ENCODE measurements around the gene ANKRD63. TPM values are rescaled to one million over a fixed set of nuclear protein-coding genes. Genes with fewer than 3 reads are reported as not detected.

Gene ANKRD63
- total and polyA plus RNA-seq, 2 donors (not counting 1 experiment from before 2014, with no cell fraction given): 0.25 TPM; not detected in 1

DNA sequence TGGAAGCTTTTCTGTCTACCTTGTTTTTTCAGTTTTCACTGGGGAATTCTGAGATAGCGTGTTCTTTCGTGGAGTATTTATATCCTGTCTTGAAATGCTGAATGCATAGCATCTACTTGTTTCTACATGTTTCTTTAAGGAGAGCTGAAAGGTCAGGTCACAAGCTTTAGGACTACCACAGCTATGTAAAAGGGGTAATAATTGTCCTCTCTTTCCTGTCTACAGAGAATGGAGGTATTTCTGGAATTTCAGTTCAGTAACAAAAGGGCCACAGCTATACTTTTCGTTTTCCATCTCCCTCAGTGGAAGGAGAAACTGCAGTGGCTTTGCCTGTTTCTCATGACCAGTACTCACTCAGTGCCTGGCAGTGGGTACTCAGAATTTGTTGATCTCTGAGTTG lies 45.3 kb upstream of the ANKRD63 start:
- 0% methylated on average over 1 of the region's 3 CpGs for WGBS (ENCODE audit: insufficient coverage)
- CTCF ChIA-PET: interaction anchor here (1.1 to 7.3 kb wide), 8 partner anchors 9 to 94 kb away, joined by 3 to 134 read pairs (median 14); partner anchors contain the start of genes CCDC9B and PLCB2
- Histone ChIP-seq H4K20me1 (ENCODE audit: control insufficient read depth, insufficient read depth, low read length, poor library complexity, severe bottlenecking) (no peaks in the 10 kb centered on the region), H3K27me3 (replicated peaks in 1 of 4; ENCODE audit: control extremely low read depth in 1 of 4, control insufficient read depth in 3 of 4, insufficient read depth in 4 of 4, low read length in 3 of 4) (no peaks in the 10 kb centered on the region), H3K36me3 (replicated peaks in 1 of 2; ENCODE audit: control extremely low read depth in 1 of 2, control insufficient read depth in 1 of 2, extremely low read depth in 1 of 2, insufficient read depth in 2 of 2, low read length in 1 of 2) (no peaks in the 10 kb centered on the region), H2AFZ (ENCODE audit: insufficient read depth, low read depth, low read length, poor library complexity, severe bottlenecking) (no peak overlapping the region), H3K9ac (ENCODE audit: low read length) (no peak overlapping the region), H3K4me2 (replicated peaks; ENCODE audit: low read depth, low read length, poor library complexity, severe bottlenecking) (no peak overlapping the region), H3K27ac (ENCODE audit: low read length in 2 of 2) (no peak overlapping the region), H3K4me3 (ENCODE audit: control extremely low read depth in 1 of 5, extremely low read depth in 1 of 5, insufficient read depth in 1 of 5, low read depth in 2 of 5, low read length in 4 of 5) (no peak overlapping the region), H3K4me1 (ENCODE audit: control insufficient read depth in 2 of 2, insufficient read depth in 2 of 2, low read length in 2 of 2) (peaks cover 14 to 16% of the 10 kb centered on the region in 2 donors), H3K79me2 (ENCODE audit: control insufficient read depth, insufficient read depth, low read length) (no peaks in the 10 kb centered on the region), H3K9me3 (ENCODE audit: control extremely low read depth in 1 of 3, control insufficient read depth in 2 of 3, insufficient read depth in 1 of 3, low read length in 2 of 3) (no peaks in the 10 kb centered on the region)
- Mint-ChIP-seq H3K4me3 (no peak overlapping the region), H3K27ac (no peak overlapping the region), H3K9me3 (ENCODE audit: insufficient read depth) (no peaks in the 10 kb centered on the region), H3K27me3 (no peaks in the 10 kb centered on the region), H3K4me1 (peaks cover 20% of the 10 kb centered on the region)
- intact Hi-C loops (cut with micrococcal nuclease): no loop called here
- POLR2A ChIA-PET: no interaction called here
- DNase-seq (no peak), ATAC-seq (ENCODE audit: low read depth) (no peak)
- TF ChIP-seq, protein P1, sequence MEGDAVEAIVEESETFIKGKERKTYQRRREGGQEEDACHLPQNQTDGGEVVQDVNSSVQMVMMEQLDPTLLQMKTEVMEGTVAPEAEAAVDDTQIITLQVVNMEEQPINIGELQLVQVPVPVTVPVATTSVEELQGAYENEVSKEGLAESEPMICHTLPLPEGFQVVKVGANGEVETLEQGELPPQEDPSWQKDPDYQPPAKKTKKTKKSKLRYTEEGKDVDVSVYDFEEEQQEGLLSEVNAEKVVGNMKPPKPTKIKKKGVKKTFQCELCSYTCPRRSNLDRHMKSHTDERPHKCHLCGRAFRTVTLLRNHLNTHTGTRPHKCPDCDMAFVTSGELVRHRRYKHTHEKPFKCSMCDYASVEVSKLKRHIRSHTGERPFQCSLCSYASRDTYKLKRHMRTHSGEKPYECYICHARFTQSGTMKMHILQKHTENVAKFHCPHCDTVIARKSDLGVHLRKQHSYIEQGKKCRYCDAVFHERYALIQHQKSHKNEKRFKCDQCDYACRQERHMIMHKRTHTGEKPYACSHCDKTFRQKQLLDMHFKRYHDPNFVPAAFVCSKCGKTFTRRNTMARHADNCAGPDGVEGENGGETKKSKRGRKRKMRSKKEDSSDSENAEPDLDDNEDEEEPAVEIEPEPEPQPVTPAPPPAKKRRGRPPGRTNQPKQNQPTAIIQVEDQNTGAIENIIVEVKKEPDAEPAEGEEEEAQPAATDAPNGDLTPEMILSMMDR (IDR thresholded peaks at IDR 0.05): no peak

DNA sequence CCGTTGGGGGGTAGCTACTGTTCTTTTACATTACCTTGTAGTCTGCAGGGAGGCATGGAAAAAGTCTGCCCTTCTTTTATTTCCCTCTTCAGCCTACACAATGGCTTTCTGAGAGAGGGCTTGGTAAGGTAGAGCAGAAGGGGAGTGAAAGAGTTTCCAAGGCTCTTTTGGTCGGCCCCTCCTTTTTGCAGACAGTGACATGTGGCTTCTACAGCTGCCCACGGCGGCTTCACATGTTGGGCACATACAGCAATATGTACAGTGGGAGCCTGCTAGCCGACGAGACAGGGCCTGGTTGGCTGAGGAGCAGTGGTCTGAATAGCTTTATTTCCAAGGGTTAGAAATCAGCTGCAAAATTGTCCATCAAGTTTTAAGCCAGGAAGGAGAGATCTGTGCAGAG lies 44.6 kb upstream of the ANKRD63 start:
- no peaks in the 10 kb centered on the region for H3K36me3 ChIP-seq (replicated peaks in 1 of 2; ENCODE audit: control extremely low read depth in 1 of 2, control insufficient read depth in 1 of 2, extremely low read depth in 1 of 2, insufficient read depth in 2 of 2, low read length in 1 of 2)
- H3K9me3 ChIP-seq (ENCODE audit: control extremely low read depth in 1 of 3, control insufficient read depth in 2 of 3, insufficient read depth in 1 of 3, low read length in 2 of 3): peaks cover 0 to 2% (median 0%) of the 10 kb centered on the region in 3 donors
- no peak overlapping the region for H3K27ac ChIP-seq (ENCODE audit: low read length in 2 of 2)
- H3K9ac ChIP-seq (ENCODE audit: low read length): no peak overlapping the region
- DNase-seq (no peak), ATAC-seq (ENCODE audit: low read depth) (no peak)
- no peaks in the 10 kb centered on the region for H3K79me2 ChIP-seq (ENCODE audit: control insufficient read depth, insufficient read depth, low read length)
- H3K4me3 Mint-ChIP-seq: no peak overlapping the region
- no peak overlapping the region for H3K4me2 ChIP-seq (replicated peaks; ENCODE audit: low read depth, low read length, poor library complexity, severe bottlenecking)
- no peaks in the 10 kb centered on the region for H3K27me3 ChIP-seq (replicated peaks in 1 of 4; ENCODE audit: control extremely low read depth in 1 of 4, control insufficient read depth in 3 of 4, insufficient read depth in 4 of 4, low read length in 3 of 4)
- no peak overlapping the region for H3K4me3 ChIP-seq (ENCODE audit: control extremely low read depth in 1 of 5, extremely low read depth in 1 of 5, insufficient read depth in 1 of 5, low read depth in 2 of 5, low read length in 4 of 5)
- CTCF ChIA-PET: interaction anchor here (1.0 to 7.3 kb wide), 6 partner anchors 10 to 48 kb away, joined by 3 to 134 read pairs (median 28); partner anchors contain the start of genes CCDC9B and PLCB2
- H3K4me1 Mint-ChIP-seq: peaks cover 19% of the 10 kb centered on the region
- H3K27me3 Mint-ChIP-seq: no peaks in the 10 kb centered on the region
- H3K27ac Mint-ChIP-seq: no peak overlapping the region
- WGBS (ENCODE audit: insufficient coverage): 47% methylated on average over 5 of the region's 6 CpGs
- intact Hi-C loops (cut with micrococcal nuclease): no loop called here
- H4K20me1 ChIP-seq (ENCODE audit: control insufficient read depth, insufficient read depth, low read length, poor library complexity, severe bottlenecking): no peaks in the 10 kb centered on the region
- H3K9me3 Mint-ChIP-seq (ENCODE audit: insufficient read depth): no peaks in the 10 kb centered on the region
- no peak overlapping the region for H2AFZ ChIP-seq (ENCODE audit: insufficient read depth, low read depth, low read length, poor library complexity, severe bottlenecking)
- no peak for TF ChIP-seq EZH2 (IDR thresholded peaks at IDR 0.05; ENCODE audit: borderline replicate concordance, insufficient read depth, low read depth, low read length, poor library complexity, severe bottlenecking)
- TF ChIP-seq, protein P1 (IDR thresholded peaks at IDR 0.05): no peak
- peaks cover 21% of the 10 kb centered on the region in 2 donors for H3K4me1 ChIP-seq (ENCODE audit: control insufficient read depth in 2 of 2, insufficient read depth in 2 of 2, low read length in 2 of 2)
- POLR2A ChIA-PET: no interaction called here

Measured in B cell (primary cell).